Upper lobe of left lung (tissue), 4 donors: ENCODE measurements around the gene PTPRG.

ENCODE experiments used
- POLR2A ChIP-seq, 4 donors: fragments of 450-650 bp; IDR thresholded peaks; one replicate each; pipeline ENCODE4 v1.5.1; 2016 to 2017; ENCODE audit warnings: antibody characterized with exemption in 4 of 4, mild to moderate bottlenecking in 2 of 4
- TF ChIP-seq, protein P1 (sequence below), 6 experiments: fragments of 450-650 bp in 4 of 6; fragments of 200-600 bp in 2 of 6; sonication (generic) in 2 of 6; IDR thresholded peaks; one replicate each; pipeline ENCODE4 v1.5.1; 2016 to 2019; ENCODE audit warnings: antibody characterized with exemption in 6 of 6

GRCh38 chr3:61758839-61759238 is 197.5 kb downstream of the PTPRG start:
- TF ChIP-seq, protein P1, sequence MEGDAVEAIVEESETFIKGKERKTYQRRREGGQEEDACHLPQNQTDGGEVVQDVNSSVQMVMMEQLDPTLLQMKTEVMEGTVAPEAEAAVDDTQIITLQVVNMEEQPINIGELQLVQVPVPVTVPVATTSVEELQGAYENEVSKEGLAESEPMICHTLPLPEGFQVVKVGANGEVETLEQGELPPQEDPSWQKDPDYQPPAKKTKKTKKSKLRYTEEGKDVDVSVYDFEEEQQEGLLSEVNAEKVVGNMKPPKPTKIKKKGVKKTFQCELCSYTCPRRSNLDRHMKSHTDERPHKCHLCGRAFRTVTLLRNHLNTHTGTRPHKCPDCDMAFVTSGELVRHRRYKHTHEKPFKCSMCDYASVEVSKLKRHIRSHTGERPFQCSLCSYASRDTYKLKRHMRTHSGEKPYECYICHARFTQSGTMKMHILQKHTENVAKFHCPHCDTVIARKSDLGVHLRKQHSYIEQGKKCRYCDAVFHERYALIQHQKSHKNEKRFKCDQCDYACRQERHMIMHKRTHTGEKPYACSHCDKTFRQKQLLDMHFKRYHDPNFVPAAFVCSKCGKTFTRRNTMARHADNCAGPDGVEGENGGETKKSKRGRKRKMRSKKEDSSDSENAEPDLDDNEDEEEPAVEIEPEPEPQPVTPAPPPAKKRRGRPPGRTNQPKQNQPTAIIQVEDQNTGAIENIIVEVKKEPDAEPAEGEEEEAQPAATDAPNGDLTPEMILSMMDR (IDR thresholded peaks at IDR 0.05): no peak
- TF ChIP-seq POLR2A (IDR thresholded peaks at IDR 0.05): no peak
